Measurements from ENCODE around the gene MESP1.

The MESP1 gene

GRCh38 chr15:89761009-89761831 is 10.2 kb upstream of the MESP1 start:
- no peak overlapping the region for H3K4me3 ChIP-seq (ENCODE audit: low read depth, low read length)
- DNase-seq (ENCODE audit: low read depth), result no peak

- H3K4me3 ChIP-seq (ENCODE audit: low read depth, low read length), result no peak overlapping the region
- no peak for DNase-seq (ENCODE audit: low read depth)
Measured at GRCh38 chr15:89760303-89761008, 9.4 kb upstream of the MESP1 start.

GRCh38 chr15:89759835-89760234 is 8.8 kb upstream of the MESP1 start:
- DNase-seq (ENCODE audit: low read depth), result no peak
- H3K4me3 ChIP-seq (ENCODE audit: low read depth, low read length), result no peak overlapping the region

GRCh38 chr15:89758981-89759380 is 7.9 kb upstream of the MESP1 start:
- no peak for DNase-seq (ENCODE audit: low read depth)
- H3K4me3 ChIP-seq (ENCODE audit: low read depth, low read length), result no peak overlapping the region

- DNase-seq (ENCODE audit: low read depth), result no peak
- H3K4me3 ChIP-seq (ENCODE audit: low read depth, low read length), result no peak overlapping the region
Measured at GRCh38 chr15:89758283-89758682, 7.2 kb upstream of the MESP1 start.

- no peak overlapping the region for H3K4me3 ChIP-seq (ENCODE audit: low read depth, low read length)
- no peak for DNase-seq (ENCODE audit: low read depth)
Measured at GRCh38 chr15:89756897-89757296, 5.8 kb upstream of the MESP1 start.

- no peak for DNase-seq (ENCODE audit: low read depth)
- H3K4me3 ChIP-seq (ENCODE audit: low read depth, low read length), result no peak overlapping the region
Measured at GRCh38 chr15:89755701-89756100, 4.7 kb upstream of the MESP1 start.

GRCh38 chr15:89754361-89755154 is 3.5 kb upstream of the MESP1 start:
- H3K4me3 ChIP-seq (ENCODE audit: low read depth, low read length), result no peak overlapping the region

GRCh38 chr15:89753855-89754254 is 2.8 kb upstream of the MESP1 start:
- DNase-seq (ENCODE audit: low read depth), result no peak
- H3K4me3 ChIP-seq (ENCODE audit: low read depth, low read length), result no peak overlapping the region

More at GRCh38 chr15:89754361-89755154, 3.5 kb upstream of the MESP1 start:
- no peak for DNase-seq (ENCODE audit: low read depth)

GRCh38 chr15:89751748-89752147 is 699 bp upstream of the MESP1 start:
- H3K4me3 ChIP-seq (ENCODE audit: low read depth, low read length), result no peak overlapping the region
- DNase-seq (ENCODE audit: low read depth), result no peak

GRCh38 chr15:89749951-89750559 is 994 bp downstream of the MESP1 start:
- H3K4me3 ChIP-seq (ENCODE audit: low read depth, low read length), result peak overlapping the region; percentile 51
- no peak for DNase-seq (ENCODE audit: low read depth)

- no peak for DNase-seq (ENCODE audit: low read depth)
- no peak overlapping the region for H3K4me3 ChIP-seq (ENCODE audit: low read depth, low read length)
Measured at GRCh38 chr15:89749526-89749925, 1.5 kb downstream of the MESP1 start.

- DNase-seq (ENCODE audit: low read depth), result no peak
- H3K4me3 ChIP-seq (ENCODE audit: low read depth, low read length), result no peak overlapping the region
Measured at GRCh38 chr15:89749054-89749453, 2.0 kb downstream of the MESP1 start.

GRCh38 chr15:89747708-89748682 is 3.1 kb downstream of the MESP1 start:
- no peak overlapping the region for H3K4me3 ChIP-seq (ENCODE audit: low read depth, low read length)
- no peak for DNase-seq (ENCODE audit: low read depth)

GRCh38 chr15:89746386-89746780 is 4.7 kb downstream of the MESP1 start:
- H3K4me3 ChIP-seq (ENCODE audit: low read depth, low read length), result no peak overlapping the region
- DNase-seq (ENCODE audit: low read depth), result no peak

- H3K4me3 ChIP-seq (ENCODE audit: low read depth, low read length), result no peak overlapping the region
- no peak for DNase-seq (ENCODE audit: low read depth)
Measured at GRCh38 chr15:89745768-89746167, 5.3 kb downstream of the MESP1 start.

GRCh38 chr15:89745131-89745530 is 5.9 kb downstream of the MESP1 start:
- no peak overlapping the region for H3K4me3 ChIP-seq (ENCODE audit: low read depth, low read length)
- DNase-seq (ENCODE audit: low read depth), result no peak

- no peak for DNase-seq (ENCODE audit: low read depth)
- no peak overlapping the region for H3K4me3 ChIP-seq (ENCODE audit: low read depth, low read length)
Measured at GRCh38 chr15:89743594-89743993, 7.5 kb downstream of the MESP1 start.

GRCh38 chr15:89743011-89743410 is 8.0 kb downstream of the MESP1 start:
- no peak for DNase-seq (ENCODE audit: low read depth)
- H3K4me3 ChIP-seq (ENCODE audit: low read depth, low read length), result no peak overlapping the region

Data from skeletal muscle cell (primary cell).